Measurements from ENCODE around the gene CLDND1.

CLDND1 gene

GRCh38 chr3:98513091-98513511 is 9.6 kb downstream of the CLDND1 start:
- DNase-seq = no peak

- no peak for DNase-seq
These were observed 10.1 kb downstream of the CLDND1 start for GRCh38 chr3:98512576-98512975.

GRCh38 chr3:98508582-98508981 is 14.1 kb downstream of the CLDND1 start:
- DNase-seq = no peak

GRCh38 chr3:98504539-98504938 is 18.2 kb downstream of the CLDND1 start:
- DNase-seq = no peak

GRCh38 chr3:98501863-98502576 is 20.7 kb downstream of the CLDND1 start:
- no peak for DNase-seq

- DNase-seq = no peak
These were observed 21.4 kb downstream of the CLDND1 start for GRCh38 chr3:98501270-98501669.

- no peak for DNase-seq
These were observed 22.7 kb downstream of the CLDND1 start for GRCh38 chr3:98500019-98500418.

- no peak for DNase-seq
These were observed 25.3 kb downstream of the CLDND1 start, which contains the start of gene OR5K2 for GRCh38 chr3:98497381-98497780. OR5K2 (plus strand) TSS chr3:98497681; CDS start chr3:98497681, 0 bp downstream.

- DNase-seq = no peak
These were observed 39.1 kb downstream of the CLDND1 start for GRCh38 chr3:98483626-98484025.

- DNase-seq = no peak
These were observed 39.8 kb downstream of the CLDND1 start for GRCh38 chr3:98482717-98483482.

Data from stimulated activated CD4-positive, alpha-beta T cell treated with anti-CD3 and anti-CD28 coated beads, Interleukin-2, amount 100 ng/mL, for 24 hours (primary cell).